Neuronal stem cell (in vitro differentiated cells): ENCODE results near the gene LTC4S.

Source experiments
- DNase-seq: peaks from one replicate; pipeline ENCODE4 v3.0.0-alpha.2; 2013; ENCODE audit warnings: low spot score
- H2AFZ ChIP-seq: one replicate; pipeline ENCODE4 v1.6.1; 2013; ENCODE audit warnings: mild to moderate bottlenecking, low read length, inconsistent platforms
- H2AK5ac ChIP-seq: 2 replicates; pipeline ENCODE4 v1.6.1; 2013; ENCODE audit warnings: low read depth, mild to moderate bottlenecking, inconsistent platforms, low read length, moderate library complexity, mixed read lengths
- H2BK120ac ChIP-seq: 2 replicates; pipeline ENCODE4 v1.6.1; 2013; ENCODE audit warnings: low read depth, mild to moderate bottlenecking, inconsistent platforms, low read length, moderate library complexity, mixed read lengths
- H2BK12ac ChIP-seq: one replicate; pipeline ENCODE4 v1.6.1; 2013; ENCODE audit warnings: low read length, inconsistent platforms
- H2BK15ac ChIP-seq: 2 replicates; pipeline ENCODE4 v1.6.1; 2013; ENCODE audit warnings: mild to moderate bottlenecking, low read length, inconsistent platforms, mixed read lengths
- H2BK5ac ChIP-seq: one replicate; pipeline ENCODE4 v1.6.1; 2013; ENCODE audit warnings: inconsistent platforms, mild to moderate bottlenecking, low read length, moderate library complexity
- H3K14ac ChIP-seq: one replicate; pipeline ENCODE4 v1.6.1; 2013; ENCODE audit warnings: low read length, inconsistent platforms
- H3K18ac ChIP-seq: 2 replicates; pipeline ENCODE4 v1.6.1; 2013; ENCODE audit warnings: low read length, inconsistent platforms
- H3K23ac ChIP-seq: 2 replicates; pipeline ENCODE4 v1.6.1; 2013; ENCODE audit warnings: low read depth, mild to moderate bottlenecking, mixed read lengths, low read length, inconsistent platforms; ENCODE audit not compliant: poor library complexity
- H3K27ac ChIP-seq: replicated peaks from 3 replicates; pipeline ENCODE4 v1.5.1; 2013; ENCODE audit warnings: low read length, inconsistent platforms
- H3K27me3 ChIP-seq, 3 experiments: 2 replicates each; pipeline ENCODE4 v1.6.1; 2013; ENCODE audit warnings: low read length in 3 of 3, mild to moderate bottlenecking in 2 of 3, inconsistent platforms in 1 of 3, low read depth in 1 of 3, mixed read lengths in 1 of 3, moderate library complexity in 1 of 3; ENCODE audit not compliant: control insufficient read depth in 3 of 3, insufficient read depth in 3 of 3
- H3K36me3 ChIP-seq, 2 donors: replicated peaks in 1 of 2; 2 replicates each; pipeline ENCODE4 v1.6.1; 2013; ENCODE audit warnings: low read length in 2 of 2; ENCODE audit not compliant: control insufficient read depth in 2 of 2, insufficient read depth in 2 of 2
- H3K4ac ChIP-seq: 2 replicates; pipeline ENCODE4 v1.6.1; 2013; ENCODE audit warnings: inconsistent platforms, mild to moderate bottlenecking, low read length, moderate library complexity
- H3K4me1 ChIP-seq, 2 donors: 1 replicate in 1 of 2; 2 replicates in 1 of 2; pipeline ENCODE4 v1.6.1; 2013; ENCODE audit warnings: low read length in 2 of 2, low read depth in 1 of 2; ENCODE audit not compliant: control insufficient read depth in 2 of 2, insufficient read depth in 1 of 2
- H3K4me2 ChIP-seq: one replicate; pipeline ENCODE4 v1.6.1; 2013; ENCODE audit warnings: mild to moderate bottlenecking, low read length, inconsistent platforms; ENCODE audit not compliant: insufficient read depth, poor library complexity, severe bottlenecking
- H3K4me3 ChIP-seq, 2 donors: 2 replicates each; pipeline ENCODE4 v1.5.1; 2013; ENCODE audit warnings: low read length in 2 of 2, mild to moderate bottlenecking in 2 of 2, inconsistent platforms in 1 of 2, moderate library complexity in 1 of 2
- H3K79me1 ChIP-seq: one replicate; pipeline ENCODE4 v1.6.1; 2013; ENCODE audit warnings: low read depth, mild to moderate bottlenecking, inconsistent platforms, low read length, moderate library complexity
- H3K9ac ChIP-seq: one replicate; pipeline ENCODE4 v1.6.1; 2013; ENCODE audit warnings: mild to moderate bottlenecking, low read depth, low read length, inconsistent platforms; ENCODE audit not compliant: poor library complexity
- H3K9me3 ChIP-seq, 2 donors: replicated peaks in 1 of 2; 2 replicates each; pipeline versions ENCODE3 to v1.6.1; 2013; ENCODE audit warnings: low read length in 2 of 2, mild to moderate bottlenecking in 2 of 2, inconsistent platforms in 1 of 2, low read depth in 1 of 2, mixed read lengths in 1 of 2, moderate library complexity in 1 of 2; ENCODE audit not compliant: control insufficient read depth in 2 of 2, insufficient read depth in 1 of 2
- H4K8ac ChIP-seq: one replicate; pipeline ENCODE4 v1.6.1; 2013; ENCODE audit warnings: low read depth, mild to moderate bottlenecking, inconsistent platforms, low read length, moderate library complexity
- H4K91ac ChIP-seq: one replicate; pipeline ENCODE4 v1.6.1; 2013; ENCODE audit warnings: low read length, low read depth, mild to moderate bottlenecking, inconsistent platforms; ENCODE audit not compliant: poor library complexity
- WGBS, 2 donors: extraction: QIAGEN DNeasy Blood & Tissue Kit; methylation state at CpG; one replicate each; pipeline ENCODE4 v1.1.7; 2013; ENCODE audit warnings: missing lambda C conversion rate in 2 of 2, mixed read lengths in 1 of 2; ENCODE audit not compliant: insufficient read length in 2 of 2, insufficient replicate concordance in 1 of 2; ENCODE audit errors: extremely low coverage in 2 of 2; 5-methylcytosine and 5-hydroxymethylcytosine counted together

The LTC4S gene

GRCh38 chr5:179805070-179805528 is 11.3 kb downstream of the LTC4S start:
- Histone ChIP-seq H3K4ac (no peak overlapping the region), H3K79me1 (peaks cover 8% of the 10 kb centered on the region), H3K36me3 (peaks cover 5 to 24% of the 10 kb centered on the region in 2 donors), H3K4me1 (peaks cover 14 to 27% of the 10 kb centered on the region in 2 donors), H2BK15ac (no peak overlapping the region), H3K23ac (no peak overlapping the region), H2AK5ac (peak overlapping the region; percentile 100), H3K4me2 (peak overlapping the region; percentile 89), H3K14ac (peak overlapping the region; percentile 47), H3K9ac (peak overlapping the region; percentile 92), H2AFZ (peak overlapping the region; percentile 96), H3K27ac (no peak overlapping the region), H2BK120ac (no peak overlapping the region), H3K27me3 (no peaks in the 10 kb centered on the region), H3K18ac (peak overlapping the region; percentile 98), H2BK5ac (no peak overlapping the region), H4K8ac (no peak overlapping the region), H4K91ac (no peak overlapping the region), H3K4me3 (peak overlapping the region; percentile 94 to 98), H3K9me3 (no peaks in the 10 kb centered on the region), H2BK12ac (peak overlapping the region; percentile 78)
- DNase-seq: no peak
- WGBS, 2 donors: no CpG with 5 or more reads among the region's 9 CpGs

GRCh38 chr5:179805529-179806249 is 11.9 kb downstream of the LTC4S start:
- H2BK15ac ChIP-seq: no peak overlapping the region
- peak overlapping the region; percentile 100 for H2AK5ac ChIP-seq
- H3K79me1 ChIP-seq: peaks cover 8% of the 10 kb centered on the region
- H2AFZ ChIP-seq: peak overlapping the region; percentile 96
- H2BK5ac ChIP-seq: no peak overlapping the region
- H4K91ac ChIP-seq: no peak overlapping the region
- peak overlapping the region; percentile 92 for H3K9ac ChIP-seq
- no peak overlapping the region for H3K27ac ChIP-seq
- peak overlapping the region; percentile 47 for H3K14ac ChIP-seq
- H3K36me3 ChIP-seq: peaks cover 4 to 18% of the 10 kb centered on the region in 2 donors
- peaks cover 0 to 2% of the 10 kb centered on the region in 2 donors for H3K9me3 ChIP-seq
- peak overlapping the region; percentile 11 for H3K4ac ChIP-seq
- no peak for DNase-seq
- peak overlapping the region; percentile 94 to 98 for H3K4me3 ChIP-seq
- H3K18ac ChIP-seq: peak overlapping the region; percentile 98
- peaks cover 14 to 27% of the 10 kb centered on the region in 2 donors for H3K4me1 ChIP-seq
- peak overlapping the region; percentile 48 for H4K8ac ChIP-seq
- H3K23ac ChIP-seq: peak overlapping the region; percentile 89
- WGBS, 2 donors: no CpG with 5 or more reads among the region's 65 CpGs
- H3K27me3 ChIP-seq: no peaks in the 10 kb centered on the region
- peak overlapping the region; percentile 94 for H2BK12ac ChIP-seq
- H2BK120ac ChIP-seq: no peak overlapping the region
- peak overlapping the region; percentile 89 for H3K4me2 ChIP-seq

DNA sequence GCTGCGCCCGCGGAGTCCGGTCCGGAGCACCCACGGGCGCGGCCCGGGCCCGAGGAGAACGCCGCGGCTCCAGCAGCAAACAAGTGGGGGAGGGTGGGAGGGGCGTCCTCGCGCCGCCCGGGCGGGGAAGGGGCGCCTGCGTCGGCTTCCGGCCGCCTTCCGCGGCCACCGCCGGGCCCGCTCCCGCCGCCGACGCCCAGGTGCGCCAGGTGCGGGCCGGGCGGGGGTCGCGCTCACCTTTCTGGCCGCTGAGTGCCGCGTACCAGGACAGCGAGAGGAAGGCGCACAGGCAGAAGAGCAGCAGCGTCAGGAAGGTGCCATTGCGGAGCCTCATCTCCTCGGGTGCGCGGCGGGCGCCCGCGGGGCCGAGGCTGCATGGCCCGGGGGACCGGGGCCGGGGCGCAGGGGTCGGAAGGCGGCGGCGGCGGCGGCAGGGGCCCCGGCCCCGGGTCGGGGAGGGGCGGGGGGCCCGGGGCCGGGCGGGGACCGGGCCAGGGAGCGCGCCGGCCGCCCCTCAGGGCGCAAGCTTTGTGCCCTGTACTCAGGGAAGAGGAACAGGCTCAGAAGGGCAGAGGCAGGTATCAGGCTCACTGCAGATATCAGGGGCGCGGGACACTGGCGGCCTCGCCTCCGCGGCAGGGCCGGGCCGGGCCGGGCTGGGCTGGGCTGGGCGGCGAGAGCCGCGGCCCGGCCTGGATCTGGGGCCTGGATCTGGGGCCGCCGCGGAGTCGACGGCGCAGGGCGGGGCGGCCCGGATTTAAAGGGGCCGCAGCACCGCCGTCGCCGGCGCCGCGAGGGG is 12.7 kb downstream of the LTC4S start, which contains the start of gene MGAT4B:
MGAT4B (minus strand) TSS at position 617 of the 799 bp plus-strand sequence; CDS start at position 334, 283 bp downstream.
- H2BK5ac ChIP-seq: peak within 1 kb of the TSS; percentile 82
- H3K36me3 ChIP-seq: peaks cover 0 to 13% of the 10 kb centered on the region in 2 donors
- H3K4ac ChIP-seq: peak within 1 kb of the TSS; percentile 53
- peak within 1 kb of the TSS; percentile 89 for H3K14ac ChIP-seq
- peaks cover 0 to 4% of the 10 kb centered on the region in 2 donors for H3K9me3 ChIP-seq
- peak within 1 kb of the TSS; percentile 48 for H4K8ac ChIP-seq
- no CpG with 5 or more reads among the region's 108 CpGs for WGBS, 2 donors
- peak within 1 kb of the TSS; percentile 100 for H2AK5ac ChIP-seq
- peak within 1 kb of the TSS; percentile 78 for H3K27ac ChIP-seq
- H2AFZ ChIP-seq: peak within 1 kb of the TSS; percentile 96
- H3K4me3 ChIP-seq: peak within 1 kb of the TSS; percentile 94 to 98
- peak within 1 kb of the TSS; percentile 89 for H3K4me2 ChIP-seq
- no peak for DNase-seq
- peak within 1 kb of the TSS; percentile 97 for H3K9ac ChIP-seq
- H3K79me1 ChIP-seq: peaks cover 4% of the 10 kb centered on the region
- no peaks in the 10 kb centered on the region for H3K27me3 ChIP-seq
- H3K4me1 ChIP-seq: peaks cover 14 to 27% of the 10 kb centered on the region in 2 donors
- peak within 1 kb of the TSS; percentile 89 for H3K23ac ChIP-seq
- H2BK15ac ChIP-seq: peak within 1 kb of the TSS; percentile 71
- H2BK120ac ChIP-seq: no peak within 1 kb of the TSS
- H2BK12ac ChIP-seq: peak within 1 kb of the TSS; percentile 94
- peak within 1 kb of the TSS; percentile 72 for H4K91ac ChIP-seq
- peak within 1 kb of the TSS; percentile 100 for H3K18ac ChIP-seq
